Retinal pigment epithelial cell (primary cell): ENCODE data around the gene FMO1.
"Not testable (repeated sequence)": the region's sequence is repeated elsewhere in the genome, so short reads cannot be mapped to it uniquely, and the experiment has no call there.

Experiments
- DNase-seq: peaks from one replicate; pipeline ENCODE4 v3.0.0-alpha.2; 2010; ENCODE audit warnings: low read depth
- H3K4me3 ChIP-seq: 2 replicates; pipeline ENCODE4 v1.5.1; 2011; ENCODE audit warnings: mild to moderate bottlenecking, low read length, control low read depth, moderate library complexity
- TF ChIP-seq, protein P1 (sequence below): conservative IDR thresholded peaks from 2 replicates; pipeline ENCODE4 v1.5.1; 2011; ENCODE audit warnings: low read depth, low read length, control low read depth, inconsistent platforms

The FMO1 gene

DNA sequence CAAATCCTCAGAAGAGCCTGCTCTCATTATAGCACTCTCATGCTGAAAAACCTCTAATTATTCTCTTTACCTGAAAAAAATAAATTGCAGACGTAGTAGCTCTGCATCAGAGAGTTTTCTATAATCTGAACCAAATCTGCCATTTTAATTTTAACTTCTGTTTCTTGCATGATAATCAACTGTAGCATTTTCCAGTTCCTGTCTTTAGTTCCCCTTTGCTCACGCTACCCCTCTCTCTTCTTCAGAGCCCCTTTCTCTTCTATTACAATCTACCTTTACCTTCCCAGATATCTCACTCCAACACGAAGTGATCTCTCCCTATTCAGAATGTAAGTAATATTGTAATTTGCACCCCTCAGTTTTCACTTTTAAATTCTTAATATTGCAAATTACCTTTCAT, 31.4 kb downstream of the FMO1 start:
- H3K4me3 ChIP-seq, result no peak overlapping the region
- TF ChIP-seq, protein P1, sequence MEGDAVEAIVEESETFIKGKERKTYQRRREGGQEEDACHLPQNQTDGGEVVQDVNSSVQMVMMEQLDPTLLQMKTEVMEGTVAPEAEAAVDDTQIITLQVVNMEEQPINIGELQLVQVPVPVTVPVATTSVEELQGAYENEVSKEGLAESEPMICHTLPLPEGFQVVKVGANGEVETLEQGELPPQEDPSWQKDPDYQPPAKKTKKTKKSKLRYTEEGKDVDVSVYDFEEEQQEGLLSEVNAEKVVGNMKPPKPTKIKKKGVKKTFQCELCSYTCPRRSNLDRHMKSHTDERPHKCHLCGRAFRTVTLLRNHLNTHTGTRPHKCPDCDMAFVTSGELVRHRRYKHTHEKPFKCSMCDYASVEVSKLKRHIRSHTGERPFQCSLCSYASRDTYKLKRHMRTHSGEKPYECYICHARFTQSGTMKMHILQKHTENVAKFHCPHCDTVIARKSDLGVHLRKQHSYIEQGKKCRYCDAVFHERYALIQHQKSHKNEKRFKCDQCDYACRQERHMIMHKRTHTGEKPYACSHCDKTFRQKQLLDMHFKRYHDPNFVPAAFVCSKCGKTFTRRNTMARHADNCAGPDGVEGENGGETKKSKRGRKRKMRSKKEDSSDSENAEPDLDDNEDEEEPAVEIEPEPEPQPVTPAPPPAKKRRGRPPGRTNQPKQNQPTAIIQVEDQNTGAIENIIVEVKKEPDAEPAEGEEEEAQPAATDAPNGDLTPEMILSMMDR, result no peak
- no peak for DNase-seq

DNA sequence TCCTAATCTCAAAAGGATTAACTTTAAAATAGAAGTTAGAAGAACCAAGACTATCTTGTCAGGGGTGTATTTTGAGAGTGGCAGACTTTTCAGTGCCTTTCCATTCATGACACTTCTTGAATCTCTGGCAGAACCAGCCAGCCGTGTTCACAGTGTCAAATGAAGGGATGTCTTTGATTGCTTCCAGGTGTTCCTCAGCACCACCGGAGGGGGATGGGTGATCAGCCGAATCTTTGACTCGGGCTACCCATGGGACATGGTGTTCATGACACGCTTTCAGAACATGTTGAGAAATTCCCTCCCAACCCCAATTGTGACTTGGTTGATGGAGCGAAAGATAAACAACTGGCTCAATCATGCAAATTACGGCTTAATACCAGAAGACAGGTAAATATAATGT, 32.3 kb downstream of the FMO1 start:
- no peak for DNase-seq
- no peak overlapping the region for H3K4me3 ChIP-seq
- TF ChIP-seq, protein P1, result no peak

GRCh38 chr1:171286032-171286705, 37.9 kb downstream of the FMO1 start:
- no peak overlapping the region for H3K4me3 ChIP-seq
- TF ChIP-seq, protein P1, result no peak
- no peak for DNase-seq

GRCh38 chr1:171290621-171291020, 42.3 kb downstream of the FMO1 start:
- no peak overlapping the region for H3K4me3 ChIP-seq
- DNase-seq, result no peak
- TF ChIP-seq, protein P1, result no peak

DNA sequence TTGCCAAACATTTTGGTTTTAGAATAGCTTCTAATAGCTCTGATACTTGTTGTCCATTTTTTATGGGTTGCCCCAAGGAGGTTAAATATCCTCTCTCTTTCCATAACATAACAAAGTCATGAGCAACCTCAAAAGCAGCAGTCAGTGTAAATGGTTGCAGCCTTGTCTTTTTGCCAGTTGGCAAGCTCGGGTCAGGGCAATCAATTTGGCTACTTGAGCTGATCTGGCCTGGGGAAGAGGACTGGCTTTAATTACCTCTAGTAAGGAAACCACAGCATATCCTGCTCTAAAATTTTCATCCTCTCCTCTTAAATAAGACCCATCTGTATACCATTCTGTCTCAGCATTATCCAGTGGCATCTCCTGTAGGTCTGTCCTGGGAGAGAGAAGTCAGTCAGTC, 44.5 kb downstream of the FMO1 start:
- H3K4me3 ChIP-seq, result no peak overlapping the region
- DNase-seq, result no peak
- TF ChIP-seq, protein P1, result no peak

DNA sequence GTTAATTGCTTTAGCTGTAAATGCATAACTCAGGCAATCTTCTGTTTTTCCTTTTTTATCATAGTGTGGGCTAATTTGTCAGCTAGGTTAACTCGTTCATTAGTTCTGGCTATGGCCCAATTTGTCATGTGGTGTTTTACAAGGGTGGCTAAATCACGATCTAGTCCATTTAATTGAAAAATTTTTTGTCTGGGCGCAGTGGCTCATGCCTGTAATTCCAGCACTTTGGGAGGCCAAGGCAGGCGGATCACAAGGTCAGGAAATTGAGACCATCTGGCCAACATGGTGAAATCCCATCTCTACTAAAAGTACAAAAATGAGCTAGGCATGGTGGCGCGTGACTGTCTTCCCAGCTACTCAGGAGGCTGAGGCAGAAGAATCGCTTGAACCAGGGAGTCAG, 47.1 kb downstream of the FMO1 start:
- DNase-seq, H3K4me3 ChIP-seq: not testable (repeated sequence)

GRCh38 chr1:171295821-171296220, 47.5 kb downstream of the FMO1 start:
- TF ChIP-seq, protein P1, result no peak
- no peak overlapping the region for H3K4me3 ChIP-seq
- no peak for DNase-seq
